Caco-2 (cell line): ENCODE data around the gene ZNF830. TPM values are rescaled to one million over a fixed set of nuclear protein-coding genes. Genes with fewer than 3 reads are reported as not detected.
A peak's percentile ranks its signal among the peaks of the same experiment; 100 is the strongest.

ENCODE experiments used
- BruUV-seq: library from RNA; stranded (reverse); fragments of 400-500 nt; replicated peaks from 2 replicates; lab custom pipeline; 2021; lab: Mats Ljungman, UMichigan
- CTCF ChIA-PET: fragments of 300-600 bp; sonication (Branson Sonifier 250); formaldehyde crosslinking; loops from one replicate; lab custom pipeline; 2022; ENCODE audit warnings: antibody characterized with exemption; lab: Charles Lee
- POLR2A ChIA-PET: fragments of 300-600 bp; sonication (Branson Sonifier 250); formaldehyde crosslinking; loops from one replicate; lab custom pipeline; 2022; ENCODE audit warnings: antibody characterized with exemption; lab: Charles Lee
- DNase-seq, 2 experiments: peaks; one replicate each; pipeline versions ENCODE4 v3.0.0 to v3.0.0-alpha.2; 2020 to 2022
- H3K27me3 ChIP-seq: replicated peaks from 2 replicates; pipeline ENCODE4 v1.6.0; 2011; ENCODE audit warnings: low read length; ENCODE audit not compliant: control insufficient read depth, insufficient read depth
- H3K36me3 ChIP-seq: 2 replicates; pipeline ENCODE4 v1.5.1; 2011; ENCODE audit warnings: low read length; ENCODE audit not compliant: control insufficient read depth, insufficient read depth
- H3K4me1 ChIP-seq: fragments of 250-450 bp; sonication (Bioruptor Pico); 2 replicates; pipeline ENCODE4 v1.5.1; 2020; ENCODE audit warnings: mild to moderate bottlenecking
- H3K4me3 ChIP-seq: 2 replicates; pipeline ENCODE4 v1.5.1; 2011; ENCODE audit warnings: low read depth, mild to moderate bottlenecking, control low read depth, low read length
- H3K9me3 ChIP-seq: fragments of 250-450 bp; sonication (Bioruptor Pico); 2 replicates; pipeline ENCODE4 v1.5.1; 2020; ENCODE audit warnings: mild to moderate bottlenecking, moderate library complexity
- H3K27ac Mint-ChIP-seq: one replicate; pipeline ENCODE4 v1.8.0; 2022; ENCODE audit warnings: mixed read lengths; ENCODE audit not compliant: unreplicated experiment
- H3K27me3 Mint-ChIP-seq: one replicate; pipeline ENCODE4 v1.8.0; 2022; ENCODE audit warnings: mixed read lengths; ENCODE audit not compliant: insufficient read depth, unreplicated experiment
- H3K36me3 Mint-ChIP-seq: one replicate; pipeline ENCODE4 v1.8.0; 2022; ENCODE audit warnings: mild to moderate bottlenecking, mixed read lengths; ENCODE audit not compliant: insufficient read depth, unreplicated experiment
- H3K4me1 Mint-ChIP-seq: one replicate; pipeline ENCODE4 v1.8.0; 2022; ENCODE audit warnings: low read depth, mixed read lengths; ENCODE audit not compliant: unreplicated experiment
- H3K4me3 Mint-ChIP-seq: one replicate; pipeline ENCODE4 v1.8.0; 2022; ENCODE audit warnings: mild to moderate bottlenecking, moderate library complexity, mixed read lengths; ENCODE audit not compliant: unreplicated experiment
- H3K9me3 Mint-ChIP-seq: one replicate; pipeline ENCODE4 v1.8.0; 2022; ENCODE audit warnings: mixed read lengths; ENCODE audit not compliant: unreplicated experiment
- CTCF ChIP-seq, 2 experiments: fragments of 200-600 bp in 1 of 2; IDR thresholded peaks; 1 replicate in 1 of 2; 2 replicates in 1 of 2; pipeline versions ENCODE4 v1.5.1 to v1.8.0; 2011 to 2022; ENCODE audit warnings: antibody characterized with exemption in 1 of 2, control low read depth in 1 of 2, inconsistent platforms in 1 of 2, low read depth in 1 of 2, low read length in 1 of 2, mild to moderate bottlenecking in 1 of 2, moderate library complexity in 1 of 2; ENCODE audit not compliant: insufficient read depth in 1 of 2, severe bottlenecking in 1 of 2, unreplicated experiment in 1 of 2
- intact Hi-C: fragments of 100-400 bp; cut with micrococcal nuclease; formaldehyde crosslinking; loops from one replicate; pipeline ENCODE4 v1.10.0; 2022; ENCODE audit not compliant: unreplicated experiment
- total RNA-seq: library from RNA; stranded (reverse); gene quantifications from 2 replicates; pipeline ENCODE4 v1.2.3, GENCODE V29; 2022

ZNF830 gene
- total RNA-seq, 1 experiment from 2014 or later = 25.0 TPM

- CTCF ChIA-PET = no interaction called here
- Mint-ChIP-seq H3K4me3 (no peak overlapping the region), H3K4me1 (peaks cover 8% of the 10 kb centered on the region), H3K27me3 (no peaks in the 10 kb centered on the region), H3K36me3 (peaks cover 1% of the 10 kb centered on the region), H3K27ac (no peak overlapping the region), H3K9me3 (no peaks in the 10 kb centered on the region)
- POLR2A ChIA-PET = no interaction called here
- Histone ChIP-seq H3K4me1 (0 out of 2 replicates have a peak, but pooled peaks cover 7% of the 10 kb centered on the region), H3K36me3 (no peaks in the 10 kb centered on the region), H3K27me3 (no peaks in the 10 kb centered on the region; the same call in 1 of the 2 replicates), H3K4me3 (no peak overlapping the region), H3K9me3 (no peaks in the 10 kb centered on the region)
- TF ChIP-seq CTCF (IDR thresholded peaks at IDR 0.05; ENCODE audit: insufficient read depth in 1 of 2, low read depth in 1 of 2, low read length in 1 of 2, severe bottlenecking in 1 of 2, unreplicated experiment in 1 of 2) = no peak
- BruUV-seq = no TSS peak
- DNase-seq = no peak
- intact Hi-C loops = no loop called here
Observed at GRCh38 chr17:34974794-34975785, 13.8 kb downstream of the ZNF830 start.

GRCh38 chr17:34979153-34979552, 17.8 kb downstream of the ZNF830 start:
- intact Hi-C loops = no loop called here
- Histone ChIP-seq H3K9me3 (no peaks in the 10 kb centered on the region), H3K36me3 (no peaks in the 10 kb centered on the region), H3K4me1 (0 out of 2 replicates have a peak, but pooled peaks cover 10% of the 10 kb centered on the region), H3K27me3 (no peaks in the 10 kb centered on the region), H3K4me3 (no peak overlapping the region)
- no TSS peak for BruUV-seq
- Mint-ChIP-seq H3K9me3 (no peaks in the 10 kb centered on the region), H3K27ac (peak overlapping the region; percentile 93), H3K4me1 (peaks cover 10% of the 10 kb centered on the region), H3K36me3 (peaks cover 19% of the 10 kb centered on the region), H3K4me3 (peak overlapping the region; percentile 85), H3K27me3 (no peaks in the 10 kb centered on the region)
- ChIA-PET CTCF (no interaction called here), POLR2A (no interaction called here)
- no peak for DNase-seq
- TF ChIP-seq CTCF (IDR thresholded peaks at IDR 0.05; ENCODE audit: insufficient read depth in 1 of 2, low read depth in 1 of 2, low read length in 1 of 2, severe bottlenecking in 1 of 2, unreplicated experiment in 1 of 2) = no peak

GRCh38 chr17:34979650-34980352, 18.5 kb downstream of the ZNF830 start:
- Histone ChIP-seq H3K9me3 (no peaks in the 10 kb centered on the region), H3K36me3 (no peaks in the 10 kb centered on the region), H3K4me3 (peak overlapping the region; percentile 75), H3K4me1 (0 out of 2 replicates have a peak, but pooled peaks cover 10% of the 10 kb centered on the region), H3K27me3 (no peaks in the 10 kb centered on the region)
- TSS peak; percentile 86 for BruUV-seq
- Mint-ChIP-seq H3K27ac (peak overlapping the region; percentile 93), H3K4me1 (peaks cover 10% of the 10 kb centered on the region), H3K36me3 (peaks cover 19% of the 10 kb centered on the region), H3K27me3 (no peaks in the 10 kb centered on the region), H3K9me3 (no peaks in the 10 kb centered on the region), H3K4me3 (peak overlapping the region; percentile 85)
- no peak for DNase-seq
- POLR2A ChIA-PET = interaction anchor here (0.6 to 2.1 kb wide), 3 partner anchors 18 to 1155 kb away, joined by 4 to 11 read pairs (median 5); partner anchors contain the start of genes CCT6B, RFFL and ZNF830
- TF ChIP-seq CTCF (IDR thresholded peaks at IDR 0.05; ENCODE audit: insufficient read depth in 1 of 2, low read depth in 1 of 2, low read length in 1 of 2, severe bottlenecking in 1 of 2, unreplicated experiment in 1 of 2) = no peak
- CTCF ChIA-PET = interaction anchor here (2.3 kb wide), 1 partner anchor 140 kb away, joined by 8 read pairs; the partner anchor contains the start of gene RAD51D
- intact Hi-C loops = loop anchor here (2.0 to 5.0 kb wide), 2 partner anchors 138 to 559 kb away; partner anchors contain the start of gene RAD51D
